SK-N-SH treated with all-trans-retinoic acid at 6 μM for 48 hours (cell line): ENCODE results near the gene VSTM4.

Experiments
- PPARA ChIP-seq: fragments of 250-450 bp; sonication (Bioruptor Pico); IDR thresholded peaks from 2 replicates; pipeline ENCODE4 v1.5.0; 2020; ENCODE audit warnings: mild to moderate bottlenecking, borderline replicate concordance
- TCF4 ChIP-seq: fragments of 250-450 bp; sonication (Bioruptor Pico); IDR thresholded peaks from 2 replicates; pipeline ENCODE4 v1.8.0; 2021; ENCODE audit warnings: mild to moderate bottlenecking, moderate library complexity, borderline replicate concordance

- TF ChIP-seq PPARA (CRISPR knock-in tag) (no peak), TCF4 (no peak)
Observed at GRCh38 chr10:49072166-49072885, 43.0 kb downstream of the VSTM4 start.
